GM19239 (cell line): ENCODE results near the gene DLG2.

Experiments
- DNase-seq: peaks from one replicate; pipeline ENCODE4 v3.0.0; 2011; ENCODE audit warnings: low spot score; ENCODE audit not compliant: insufficient read length
- FAIRE-seq: peaks from 2 replicates; lab custom pipeline; 2011; peaks lifted over from hg19 to GRCh38; lab: Jason Lieb, UNC

DLG2 gene

DNA sequence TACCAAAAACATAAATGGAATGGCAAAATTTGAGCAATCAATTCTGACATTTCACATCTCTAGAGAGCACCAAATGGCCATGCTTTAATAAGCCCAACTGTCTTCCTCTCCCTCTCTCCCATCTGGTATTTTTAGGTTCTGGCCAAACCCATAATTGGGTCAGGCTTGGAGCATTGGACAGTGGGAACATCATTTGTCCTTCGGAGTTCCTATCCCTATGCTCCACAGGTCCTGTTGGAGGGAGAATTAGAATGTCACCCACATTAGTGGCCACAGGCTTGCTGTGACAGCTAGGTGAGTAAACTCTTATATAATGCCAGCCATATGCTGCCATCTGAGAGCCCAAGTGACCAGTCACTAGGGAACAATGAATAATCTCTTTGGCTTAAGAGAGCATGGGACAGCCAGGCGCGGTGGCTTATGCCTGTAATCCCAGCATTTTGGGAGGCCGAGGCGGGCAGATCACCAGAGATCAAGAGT lies 2090.0 kb downstream of the DLG2 start:
- FAIRE-seq, result no peak
- DNase-seq, result no peak

DNA sequence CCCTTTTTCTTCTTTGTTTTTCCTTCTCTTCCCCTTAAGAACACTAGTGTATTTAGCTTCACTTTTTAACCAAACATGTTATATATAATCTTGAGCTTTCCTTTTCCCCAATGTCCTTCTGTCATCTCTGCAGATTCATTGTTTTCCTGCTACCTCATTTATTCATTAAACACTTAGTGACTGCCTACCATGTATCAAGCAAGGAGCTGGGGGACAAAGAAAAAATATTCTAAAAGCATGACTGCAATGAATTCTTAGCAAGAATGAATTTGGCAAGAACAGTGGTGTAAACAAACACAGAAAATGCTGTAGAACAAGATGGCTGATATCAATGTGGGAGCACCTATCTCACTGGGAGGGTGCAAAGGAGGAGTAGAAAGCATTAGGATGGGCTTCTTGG lies 2094.0 kb downstream of the DLG2 start:
- no peak for DNase-seq
- no peak for FAIRE-seq

DNA sequence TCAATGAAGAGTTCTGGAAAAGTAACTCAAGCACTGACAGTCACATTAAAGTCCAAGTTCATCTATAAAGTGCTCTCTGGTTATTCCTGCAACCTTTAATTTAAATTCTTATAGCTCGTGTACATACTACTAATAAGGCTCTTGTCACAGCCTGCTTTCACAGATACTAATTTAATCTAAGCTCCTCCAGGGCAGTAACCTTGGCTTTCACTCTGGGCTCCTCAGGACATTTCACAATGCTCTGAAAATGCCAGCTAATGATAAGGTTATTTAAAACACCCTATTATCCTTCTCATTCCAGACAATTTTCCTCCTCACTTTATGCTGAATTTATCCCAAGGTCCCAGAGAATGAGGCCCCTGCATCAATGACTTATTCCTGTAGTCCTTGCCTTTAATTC lies 2098.3 kb downstream of the DLG2 start:
- FAIRE-seq (no peak), DNase-seq (no peak)

DNA sequence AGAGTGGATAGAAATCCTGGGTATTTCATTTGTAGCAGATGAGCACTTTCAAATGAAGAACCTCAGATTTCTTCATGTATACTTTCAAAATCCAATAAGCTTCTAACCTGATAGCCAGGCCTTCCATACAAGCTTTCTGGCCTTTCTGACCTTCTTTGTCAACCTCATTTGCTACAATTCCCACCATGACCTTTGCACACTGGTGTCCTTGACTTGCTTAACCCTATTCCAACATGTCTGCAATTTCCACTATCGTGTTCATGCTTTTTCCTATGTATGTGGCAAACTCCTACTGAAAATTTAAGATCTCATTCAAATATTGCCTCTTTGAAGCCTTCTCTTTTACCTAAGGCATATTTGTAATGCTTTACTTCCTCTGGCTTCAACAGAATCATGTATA lies 2098.9 kb downstream of the DLG2 start:
- DNase-seq (no peak), FAIRE-seq (no peak)

DNA sequence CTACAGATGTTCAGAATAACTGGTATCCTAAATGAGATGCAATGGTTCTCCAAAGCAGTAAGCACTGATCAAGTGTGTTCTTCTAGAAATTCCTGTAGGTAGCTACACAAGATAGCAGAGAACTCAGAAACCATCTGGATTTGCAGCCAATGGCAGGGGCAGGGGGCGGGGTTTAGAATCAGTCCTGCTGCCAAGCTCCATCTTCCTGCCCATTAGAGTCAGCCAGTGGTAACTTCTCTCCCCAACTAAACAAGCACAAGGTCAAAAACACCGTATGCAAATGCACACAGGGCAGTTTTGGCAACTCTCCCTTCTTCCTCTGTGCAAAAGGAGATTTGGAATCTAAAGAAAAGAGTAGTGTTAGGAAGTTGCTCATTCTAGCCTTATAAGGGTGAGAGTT lies 2103.5 kb downstream of the DLG2 start:
- FAIRE-seq (no peak), DNase-seq (no peak)

DNA sequence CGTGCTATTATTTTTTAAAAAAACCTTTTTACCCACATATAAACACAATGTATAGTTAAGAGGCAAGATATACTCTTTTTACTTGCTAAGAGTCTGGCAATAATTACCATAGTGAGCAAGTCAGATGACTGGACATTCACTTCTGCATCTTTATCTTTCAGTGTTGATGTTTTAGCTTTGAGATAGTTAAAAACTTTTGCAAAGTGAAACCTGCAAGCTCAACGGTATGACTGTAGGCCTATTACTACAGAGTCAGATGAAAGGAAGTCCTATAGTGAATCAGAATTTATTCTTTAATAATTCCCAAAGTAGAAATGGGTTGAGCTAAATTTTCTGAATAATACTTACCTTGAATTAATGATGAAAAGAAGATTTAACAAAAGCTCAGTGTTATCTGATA lies 2104.2 kb downstream of the DLG2 start:
- DNase-seq, result no peak
- no peak for FAIRE-seq

DNA sequence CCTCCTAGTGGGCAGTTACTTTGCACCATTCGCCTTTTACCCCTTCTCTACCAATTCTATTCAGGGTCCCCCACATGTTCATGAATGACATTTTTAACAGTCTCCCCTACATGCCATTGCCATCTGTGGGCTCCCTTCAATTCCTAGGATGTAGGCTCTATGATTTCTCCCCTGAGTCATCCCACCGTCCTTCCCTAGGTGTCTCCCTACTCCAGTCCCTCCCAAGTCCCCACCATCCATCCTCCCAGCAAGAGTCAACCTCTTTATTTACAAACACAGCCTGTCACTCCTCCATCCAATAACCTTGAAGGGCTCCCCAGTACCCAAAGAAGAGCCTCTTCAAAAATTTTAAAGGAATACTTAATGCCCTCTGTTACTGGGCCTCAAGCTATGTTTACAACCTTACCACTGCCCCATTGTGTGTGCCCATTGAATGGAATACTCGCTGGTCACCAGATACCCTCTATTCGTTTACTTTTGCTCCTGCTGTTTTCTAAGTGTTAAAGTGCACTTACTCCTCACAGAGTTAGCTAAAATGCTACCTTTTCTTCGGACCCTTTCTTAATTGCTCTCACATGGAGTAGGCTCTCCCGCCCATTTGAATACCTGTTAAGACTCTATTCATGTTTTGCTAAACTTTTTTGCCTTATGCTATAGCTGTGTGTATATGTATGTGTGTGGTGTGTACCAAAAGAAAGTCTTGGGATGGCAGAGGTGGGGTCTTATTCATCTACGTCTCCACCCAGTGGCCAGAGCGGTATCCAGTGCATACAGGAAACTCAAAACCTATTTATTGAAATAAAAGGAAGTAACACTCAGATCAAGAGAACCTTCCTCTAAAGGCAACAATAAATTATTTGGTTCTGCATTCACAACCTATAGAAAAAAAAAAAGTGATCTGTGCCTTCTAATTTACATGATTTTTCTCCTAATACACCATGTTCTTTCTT lies 2105.2 kb downstream of the DLG2 start:
- no peak for FAIRE-seq
- DNase-seq, result no peak

DNA sequence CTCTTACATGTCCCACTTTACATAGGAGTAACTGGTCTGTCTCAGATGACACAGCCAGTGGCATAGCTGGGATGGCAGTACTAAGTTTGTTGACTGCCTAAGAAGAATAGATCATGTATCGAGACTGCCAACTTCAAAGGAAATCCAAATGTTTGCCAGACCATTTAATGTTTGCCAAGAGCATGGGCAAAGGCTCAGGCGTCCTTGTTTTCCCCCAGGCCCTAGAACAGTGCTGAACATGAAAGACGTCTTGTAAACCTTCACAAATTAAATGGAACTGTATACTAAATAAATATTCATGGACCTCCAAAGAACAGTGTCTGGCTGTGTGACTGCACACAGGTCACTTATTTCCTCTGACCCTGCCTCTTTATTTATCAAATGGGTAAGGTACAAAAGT lies 2106.3 kb downstream of the DLG2 start:
- FAIRE-seq, result no peak
- no peak for DNase-seq

DNA sequence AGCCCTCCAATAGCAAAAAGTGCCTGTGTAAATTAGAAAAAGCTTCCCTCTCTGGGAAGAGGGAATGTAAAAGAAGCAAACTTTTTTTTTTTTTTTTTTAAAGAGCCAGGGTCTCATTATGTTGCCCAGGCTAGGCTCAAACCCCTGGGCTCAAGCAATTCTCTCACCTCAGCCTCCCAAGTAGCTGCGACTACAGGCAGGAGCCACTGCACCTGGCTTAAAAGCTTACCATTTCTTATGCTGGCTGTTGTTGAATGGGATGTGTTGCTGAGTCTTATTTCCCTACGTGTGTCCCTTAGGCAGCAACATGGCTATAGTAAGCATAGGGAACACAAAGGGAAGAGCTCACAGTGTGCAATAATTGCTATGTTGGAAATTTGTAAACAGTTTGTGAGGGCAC lies 2115.5 kb downstream of the DLG2 start:
- DNase-seq, result no peak
- FAIRE-seq, result no peak

DNA sequence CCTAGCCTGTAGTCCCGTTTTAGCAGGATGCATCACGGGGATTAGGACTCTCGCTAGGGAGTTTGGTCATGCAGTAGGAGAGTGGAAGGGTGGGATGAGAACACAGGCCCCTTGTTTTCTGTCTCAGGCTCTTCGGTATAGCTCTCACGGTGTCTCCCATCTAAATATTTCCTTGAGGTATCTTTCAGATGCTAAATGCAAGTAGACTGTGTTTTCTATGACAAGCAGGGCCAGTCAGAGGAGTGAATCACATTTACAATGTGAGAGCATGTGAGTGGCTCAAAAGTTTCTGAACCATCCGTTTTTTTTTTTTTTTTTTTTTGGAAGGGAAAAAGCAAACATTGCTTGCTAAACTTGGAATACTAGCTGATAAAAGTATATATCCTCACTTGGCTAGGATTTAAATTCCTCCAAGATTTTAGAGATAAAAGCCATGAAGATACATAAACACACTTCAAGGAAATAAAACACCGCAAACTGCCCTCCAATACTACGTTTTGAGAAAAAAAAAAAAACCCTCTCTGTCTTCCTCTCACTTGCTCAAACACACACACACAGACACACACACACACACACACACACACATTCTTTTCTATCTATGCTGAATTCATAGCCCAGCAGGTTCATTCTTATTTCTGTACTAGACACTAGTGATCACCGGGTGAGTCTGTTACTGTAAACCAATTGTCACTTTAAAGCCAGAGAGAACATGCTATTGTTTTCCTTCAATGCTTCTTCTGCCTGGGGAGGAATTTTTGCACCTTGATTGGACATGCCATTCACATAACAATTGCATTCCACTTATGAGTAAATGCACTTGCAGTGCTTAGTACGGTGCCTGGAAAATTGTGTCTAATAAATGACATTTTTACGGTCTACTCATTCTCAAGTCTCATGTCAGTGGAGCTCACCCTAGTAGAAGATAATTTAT lies 2116.3 kb downstream of the DLG2 start:
- DNase-seq (no peak), FAIRE-seq (no peak)

DNA sequence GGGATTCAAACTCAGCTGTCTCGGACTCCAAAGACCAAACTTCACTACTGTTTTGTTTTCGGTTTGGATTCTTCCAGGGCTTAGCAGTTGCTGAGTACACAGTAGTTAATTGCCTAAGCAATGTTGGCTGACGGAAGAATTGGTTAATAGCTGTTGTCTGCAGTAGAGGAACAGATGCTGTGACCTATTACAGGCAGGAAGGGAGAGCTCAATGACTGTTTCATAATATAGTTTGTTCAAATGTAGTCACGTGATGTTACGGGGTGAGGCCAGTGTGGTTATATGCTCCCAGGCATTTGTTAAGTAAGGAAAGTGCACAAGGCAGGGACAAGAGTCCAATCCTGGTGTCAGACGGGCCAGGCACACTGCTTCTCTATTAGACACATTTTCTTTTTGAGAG lies 2118.3 kb downstream of the DLG2 start:
- FAIRE-seq (no peak), DNase-seq (no peak)

DNA sequence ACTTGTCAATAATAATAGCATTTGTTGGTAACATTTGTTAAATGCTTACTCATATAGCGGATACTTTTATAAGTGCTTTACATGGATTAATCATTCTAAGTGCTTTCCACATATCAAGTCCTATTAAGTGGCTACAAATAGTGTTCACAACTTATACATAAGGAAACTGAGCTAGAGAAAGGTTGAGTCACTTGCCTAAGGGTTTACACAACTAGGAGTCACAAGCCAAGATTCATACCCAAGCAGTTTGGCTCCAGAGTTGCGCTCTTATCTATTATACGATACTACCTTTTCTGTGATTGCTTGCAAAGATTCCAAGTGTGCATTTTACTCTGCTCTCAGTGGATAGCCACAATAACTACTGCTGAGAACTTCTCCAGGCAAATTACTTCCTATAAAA lies 2125.1 kb downstream of the DLG2 start:
- DNase-seq (no peak), FAIRE-seq (no peak)

DNA sequence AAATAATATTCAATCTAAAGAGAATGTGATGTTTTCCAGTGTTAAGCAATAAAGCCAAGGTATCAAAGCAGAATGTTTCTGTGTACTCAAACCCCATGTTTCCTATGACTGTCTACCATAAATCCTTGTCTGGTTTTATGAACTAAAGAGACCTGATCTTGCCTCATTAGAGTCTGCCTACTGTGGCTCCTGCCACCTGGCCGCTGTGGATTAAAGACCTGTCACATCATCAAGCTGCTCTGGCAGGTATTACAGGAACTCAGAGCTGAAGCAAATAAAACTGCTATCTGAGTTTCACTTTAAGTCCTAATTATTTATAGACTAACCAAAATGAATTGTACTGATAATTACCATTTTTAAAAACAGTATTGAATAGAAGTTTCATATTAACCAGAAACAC lies 2133.2 kb downstream of the DLG2 start:
- FAIRE-seq (no peak), DNase-seq (no peak)

DNA sequence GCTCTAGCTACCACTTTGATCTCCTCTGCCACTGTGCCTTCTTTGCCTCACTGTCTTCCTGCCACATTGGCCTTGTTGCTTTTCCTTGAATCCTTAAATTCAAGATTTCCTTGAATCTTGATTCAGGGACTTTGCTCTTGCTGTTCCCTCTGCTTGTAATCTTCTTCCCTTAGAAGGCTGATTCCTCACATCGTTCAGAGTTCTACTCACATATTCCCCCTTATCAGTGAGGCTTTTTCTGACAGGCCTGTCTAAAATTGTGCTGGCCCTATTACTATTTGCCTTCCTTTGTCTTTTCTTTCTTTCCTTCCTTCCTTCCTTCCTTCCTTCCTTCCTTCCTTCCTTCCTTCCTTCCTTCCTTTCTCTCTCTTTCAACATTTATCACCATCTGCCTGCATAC lies 2134.1 kb downstream of the DLG2 start:
- DNase-seq, result no peak
- FAIRE-seq, result no peak

DNA sequence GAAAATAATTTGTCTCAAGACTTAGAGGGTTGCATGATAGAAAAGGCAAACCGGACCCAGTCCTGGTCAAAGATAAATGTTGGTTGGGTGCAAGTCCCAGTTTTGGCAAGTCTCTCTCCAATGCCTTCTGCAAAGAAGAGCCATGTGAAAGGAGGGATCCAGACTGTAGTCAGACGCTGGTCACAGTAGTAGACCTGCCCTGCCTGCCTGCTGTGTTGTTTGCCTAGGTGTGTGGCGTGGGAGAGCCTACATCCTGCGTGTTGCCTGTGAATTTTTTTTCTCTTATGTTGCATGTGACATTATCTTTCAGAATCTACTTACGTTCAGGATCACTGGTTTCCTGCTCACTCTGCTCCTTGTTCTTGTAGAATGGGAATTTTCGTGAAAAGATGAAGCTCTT lies 2143.3 kb downstream of the DLG2 start:
- FAIRE-seq, result no peak
- DNase-seq, result no peak

DNA sequence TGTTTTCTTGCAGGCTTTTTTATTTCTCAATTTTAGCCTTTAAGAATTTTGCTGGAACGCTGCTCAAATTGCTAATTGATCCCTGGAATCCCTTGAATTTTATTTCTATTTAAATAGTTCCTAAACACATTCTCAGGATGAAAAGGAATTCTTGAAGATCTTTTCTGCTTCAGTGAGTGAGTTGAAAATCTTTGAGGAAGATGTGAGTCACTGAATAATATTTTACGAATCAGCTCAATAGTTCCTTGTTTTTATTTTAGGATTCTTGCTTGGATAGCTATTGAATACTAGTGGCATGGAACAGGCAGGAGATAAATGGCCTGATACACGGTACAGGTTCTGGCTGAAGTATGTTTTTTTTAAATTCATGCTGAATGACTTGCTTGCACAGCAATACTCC lies 2146.3 kb downstream of the DLG2 start:
- DNase-seq, result no peak
- no peak for FAIRE-seq

DNA sequence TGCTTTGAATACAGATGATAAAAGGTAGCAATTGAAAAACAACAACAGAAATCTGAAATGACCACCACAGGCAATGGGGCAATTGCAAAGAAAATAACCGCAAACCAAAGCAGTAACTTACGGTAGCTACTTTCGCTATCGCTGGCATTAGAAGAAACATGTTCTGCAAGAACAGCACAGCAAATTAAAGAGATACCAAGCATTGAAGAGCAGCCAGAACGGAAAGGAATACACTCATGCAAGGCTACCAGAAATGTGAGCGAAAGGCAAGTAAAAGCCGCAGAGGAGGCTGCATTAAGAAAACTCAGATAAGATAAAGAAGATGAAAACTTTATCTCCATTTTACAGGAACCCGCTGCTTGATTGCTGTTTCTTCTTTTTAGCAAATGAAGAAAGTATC lies 2146.9 kb downstream of the DLG2 start:
- no peak for DNase-seq
- no peak for FAIRE-seq

DNA sequence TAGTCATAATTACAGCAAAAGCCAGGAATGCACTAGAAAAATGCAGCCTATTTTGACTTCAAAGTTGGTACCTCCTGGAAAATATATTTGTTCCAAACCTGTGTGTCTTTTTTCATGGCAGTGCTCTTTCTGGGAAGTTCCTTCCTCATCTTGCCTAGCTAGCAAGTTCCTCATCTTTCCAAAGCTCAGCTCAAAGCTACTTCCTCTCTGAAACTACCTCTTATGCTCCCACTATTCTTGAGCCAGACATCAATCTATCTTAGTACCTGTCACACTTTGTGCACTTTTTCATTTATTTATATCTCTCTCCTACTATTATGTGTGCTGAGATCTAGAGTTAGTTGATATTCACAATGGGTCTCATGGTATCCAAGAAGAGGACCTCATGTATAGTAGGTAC lies 2149.4 kb downstream of the DLG2 start:
- FAIRE-seq (no peak), DNase-seq (no peak)

DNA sequence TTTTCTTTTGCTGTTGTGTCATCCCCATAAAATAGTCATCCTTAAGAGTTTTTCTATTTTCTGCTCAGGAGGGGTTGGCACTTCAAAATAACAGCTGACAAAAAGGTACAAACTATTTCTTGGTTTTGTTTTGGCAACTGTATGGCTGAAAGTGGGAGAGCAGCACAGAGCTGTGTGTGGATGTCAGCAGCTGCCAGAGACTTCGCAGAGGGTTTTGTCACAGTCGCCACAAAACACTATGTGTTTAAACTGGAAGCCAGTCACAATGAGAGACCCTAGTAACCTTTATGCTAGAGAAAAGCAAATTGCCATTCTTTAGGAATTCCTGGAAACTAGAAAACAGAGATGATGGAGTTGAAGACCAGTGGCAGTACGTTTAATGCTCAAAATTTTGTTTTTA lies 2151.4 kb downstream of the DLG2 start:
- no peak for DNase-seq
- FAIRE-seq, result no peak

DNA sequence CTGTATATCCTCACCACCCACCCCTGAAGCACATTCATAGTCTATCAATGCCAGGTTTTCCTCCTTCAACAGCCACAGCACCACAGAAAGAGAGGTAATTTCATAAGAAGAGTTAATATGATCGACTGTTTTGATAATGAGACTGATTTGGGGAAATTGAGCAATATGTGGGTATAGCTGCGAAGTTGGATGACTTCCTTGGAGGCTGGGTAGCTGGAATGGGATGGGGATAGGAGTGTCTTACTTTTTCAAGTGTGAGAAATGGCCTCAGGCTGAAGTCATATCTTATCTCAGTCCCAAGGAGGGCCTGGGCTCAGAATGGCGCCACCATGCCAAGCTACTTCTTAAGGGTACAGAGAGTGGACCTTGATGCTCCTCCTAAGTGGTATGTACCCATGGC lies 2153.4 kb downstream of the DLG2 start:
- DNase-seq (no peak), FAIRE-seq (no peak)

DNA sequence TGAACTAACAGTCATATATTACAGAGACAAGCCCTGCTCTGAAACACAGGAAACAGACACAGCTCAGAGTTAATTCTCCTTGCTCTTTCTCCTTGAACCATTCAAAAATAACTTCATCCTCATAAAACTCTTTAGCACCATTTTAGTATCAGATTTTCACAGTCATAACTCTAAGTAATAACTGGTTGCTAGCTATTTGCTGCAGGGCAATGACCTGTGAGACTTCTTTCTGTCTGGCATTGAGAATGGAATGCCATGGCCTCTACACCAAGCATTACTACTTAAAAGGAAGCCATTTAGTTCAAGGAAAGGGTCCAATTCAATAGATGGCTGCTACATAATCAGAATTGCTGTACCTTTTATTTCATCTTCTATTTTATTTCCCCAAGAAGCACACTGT lies 2154.3 kb downstream of the DLG2 start:
- FAIRE-seq (no peak), DNase-seq (no peak)
